Stimulated activated CD8-positive, alpha-beta memory T cell treated with anti-CD3 and anti-CD28 coated beads, Interleukin-12 subunit alpha, Interleukin-12 subunit beta, amount 100 ng/mL, for 4 hours (primary cell): ENCODE results near the gene ANAPC15.

ENCODE experiments used
- DNase-seq: peaks from one replicate; pipeline ENCODE4 v3.0.0-alpha.2; 2020; ENCODE audit warnings: low read depth

ANAPC15 gene

DNA sequence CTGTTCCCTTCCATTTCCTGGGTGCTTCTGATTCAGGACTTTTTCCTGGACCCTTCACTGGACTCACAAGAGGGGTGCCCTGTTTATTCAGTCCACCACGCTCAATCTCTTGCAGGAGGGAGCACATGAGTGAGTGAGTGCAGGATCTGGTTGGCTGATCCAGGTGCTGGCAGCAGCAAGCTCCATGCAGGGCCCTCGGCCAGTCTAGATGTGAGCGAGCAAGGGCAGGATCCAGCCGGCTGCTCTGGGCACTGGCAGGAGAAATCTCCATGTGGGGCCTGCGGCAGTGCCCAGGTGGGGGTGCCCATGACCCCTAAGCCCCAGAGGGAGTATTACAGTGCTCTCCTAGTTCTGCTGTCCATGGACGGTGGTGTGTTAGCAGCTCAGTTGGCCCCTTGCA is 11.6 kb upstream of the ANAPC15 start:
- no peak for DNase-seq

GRCh38 chr11:72123117-72123653 is 10.7 kb upstream of the ANAPC15 start:
- no peak for DNase-seq

- DNase-seq, result no peak
Observed at GRCh38 chr11:72122607-72123006, 10.1 kb upstream of the ANAPC15 start.

DNA sequence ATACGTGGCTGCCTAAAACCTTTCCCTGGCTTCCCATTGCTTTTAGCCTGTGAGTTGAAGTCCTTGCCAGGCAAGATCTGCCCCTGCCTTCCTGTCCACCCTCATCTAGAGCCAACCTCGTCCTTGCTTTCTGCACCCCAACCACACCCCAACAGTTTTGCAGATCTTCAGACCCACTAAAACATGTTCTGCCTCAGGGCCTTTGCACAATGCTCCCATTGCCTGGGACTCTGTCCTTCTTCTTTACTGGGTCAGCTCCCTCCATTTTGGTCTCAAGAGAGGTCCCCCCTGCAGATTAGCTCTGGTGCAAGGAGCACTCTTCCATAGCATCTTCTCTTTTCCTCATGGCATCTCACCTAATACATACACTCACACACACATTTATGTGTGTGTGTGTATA is 8.4 kb upstream of the ANAPC15 start:
- DNase-seq, result no peak

DNA sequence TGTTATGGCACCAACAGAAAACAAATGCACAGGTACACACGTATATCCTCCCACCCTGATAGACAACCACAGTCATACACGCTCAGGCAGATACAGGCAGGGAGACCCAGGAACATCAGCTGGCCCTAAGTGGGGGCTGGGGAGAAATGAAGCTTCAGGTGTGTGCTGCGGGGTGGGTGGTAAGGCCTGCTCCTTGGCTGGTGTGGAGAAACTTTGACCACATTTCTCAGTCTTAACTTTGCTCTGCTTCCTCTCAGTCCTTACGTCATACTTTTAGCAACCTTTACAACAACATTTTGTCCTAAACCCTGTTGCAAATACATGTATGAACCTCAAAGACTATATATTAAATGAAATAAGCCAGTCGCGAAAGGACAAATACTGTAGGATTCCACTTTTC is 6.7 kb upstream of the ANAPC15 start:
- DNase-seq, result no peak

- no peak for DNase-seq
Observed at GRCh38 chr11:72116019-72116755, 3.7 kb upstream of the ANAPC15 start.

DNA sequence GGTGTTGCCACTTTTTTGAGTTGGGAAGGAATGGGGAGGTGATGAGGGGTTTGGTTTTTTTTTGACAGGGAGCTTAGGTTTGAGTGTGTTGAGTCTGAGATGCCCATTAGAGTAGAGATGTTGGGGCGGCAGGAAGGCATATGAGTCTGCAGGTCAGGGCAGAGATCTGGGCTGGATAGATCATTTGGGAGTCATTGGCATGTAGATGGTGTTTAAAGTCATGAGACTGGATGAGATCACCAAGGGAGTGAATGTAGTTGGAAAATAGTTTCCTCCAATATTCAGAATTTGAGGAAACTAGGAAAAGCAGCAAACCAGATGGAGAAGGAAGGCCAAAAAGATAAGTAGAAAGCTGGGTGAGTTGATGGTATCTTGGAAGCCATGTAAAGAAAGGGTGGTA is 2.1 kb upstream of the ANAPC15 start:
- DNase-seq, result no peak

- no peak for DNase-seq
Observed at GRCh38 chr11:72112978-72113808, 698 bp upstream of the ANAPC15 start.

- DNase-seq, result no peak
Observed at GRCh38 chr11:72111300-72112142, 974 bp downstream of the ANAPC15 start.

DNA sequence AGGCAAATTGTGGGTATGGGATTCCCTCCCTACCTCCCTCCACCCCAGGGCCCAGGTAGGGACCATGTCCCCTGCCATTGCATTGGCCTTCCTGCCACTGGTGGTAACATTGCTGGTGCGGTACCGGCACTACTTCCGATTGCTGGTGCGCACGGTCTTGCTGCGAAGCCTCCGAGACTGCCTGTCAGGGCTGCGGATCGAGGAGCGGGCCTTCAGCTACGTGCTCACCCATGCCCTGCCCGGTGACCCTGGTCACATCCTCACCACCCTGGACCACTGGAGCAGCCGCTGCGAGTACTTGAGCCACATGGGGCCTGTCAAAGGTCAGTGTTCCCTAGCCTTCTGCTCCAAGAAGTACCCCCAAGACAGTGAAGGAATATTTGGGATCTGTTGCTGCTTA is 6.6 kb downstream of the ANAPC15 start, which contains the start of gene TOMT:
TSS of gene TOMT (plus strand) at position 37 of the 400 bp plus-strand sequence. CDS start at position 65, 28 bp downstream.
- no peak for DNase-seq

DNA sequence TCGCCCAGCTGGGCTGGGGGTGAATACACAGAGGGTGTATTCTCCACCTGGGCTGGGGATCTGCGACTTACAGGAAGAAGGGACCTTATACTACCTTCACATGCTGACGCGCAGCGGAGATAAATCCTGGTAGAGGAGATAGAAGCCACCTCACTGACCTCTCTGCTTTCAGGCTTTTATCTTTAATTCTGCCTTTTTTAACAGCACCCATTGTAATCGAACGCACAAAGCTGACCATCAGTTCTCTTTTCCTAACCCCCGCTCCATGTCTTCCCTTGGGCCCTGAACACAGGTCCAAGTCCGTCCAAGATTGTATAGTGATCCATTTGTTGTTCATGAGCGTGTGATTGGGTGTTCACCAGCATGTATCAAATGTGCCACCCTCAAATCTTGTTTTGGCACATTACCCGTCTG is 8.7 kb downstream of the ANAPC15 start:
- DNase-seq, result no peak

- DNase-seq, result peak; percentile 94
Observed at GRCh38 chr11:72102946-72103753, 9.3 kb downstream of the ANAPC15 start, which contains the start of gene LAMTOR1. Gene LAMTOR1, minus strand, starts transcription at chr11:72103297. Its CDS starts 73 bp downstream, at chr11:72103224.

- DNase-seq, result no peak
Observed at GRCh38 chr11:72102631-72102945, 9.9 kb downstream of the ANAPC15 start.

GRCh38 chr11:72102162-72102561 is 10.3 kb downstream of the ANAPC15 start:
- DNase-seq, result no peak

GRCh38 chr11:72100462-72100861 is 12.0 kb downstream of the ANAPC15 start:
- no peak for DNase-seq

DNA sequence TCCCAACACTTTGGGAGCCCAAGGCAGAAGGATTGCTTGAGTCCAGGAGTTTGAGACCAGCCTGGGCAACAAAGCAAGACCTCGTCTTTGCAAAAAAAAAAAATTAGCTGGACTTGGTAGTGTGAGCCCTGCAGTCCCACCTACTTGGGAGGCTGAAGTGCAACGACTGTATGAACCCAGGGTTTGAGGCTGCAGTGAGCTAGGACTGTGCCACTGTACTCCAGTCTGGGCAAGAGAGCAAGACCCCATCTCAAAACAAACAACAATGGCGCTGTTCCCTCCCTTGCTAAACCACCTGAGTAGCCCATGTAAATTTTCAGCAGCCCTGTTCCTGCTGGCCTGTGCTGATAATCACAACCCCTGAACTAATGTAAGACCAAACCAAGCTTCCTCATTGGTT is 12.5 kb downstream of the ANAPC15 start:
- no peak for DNase-seq

DNA sequence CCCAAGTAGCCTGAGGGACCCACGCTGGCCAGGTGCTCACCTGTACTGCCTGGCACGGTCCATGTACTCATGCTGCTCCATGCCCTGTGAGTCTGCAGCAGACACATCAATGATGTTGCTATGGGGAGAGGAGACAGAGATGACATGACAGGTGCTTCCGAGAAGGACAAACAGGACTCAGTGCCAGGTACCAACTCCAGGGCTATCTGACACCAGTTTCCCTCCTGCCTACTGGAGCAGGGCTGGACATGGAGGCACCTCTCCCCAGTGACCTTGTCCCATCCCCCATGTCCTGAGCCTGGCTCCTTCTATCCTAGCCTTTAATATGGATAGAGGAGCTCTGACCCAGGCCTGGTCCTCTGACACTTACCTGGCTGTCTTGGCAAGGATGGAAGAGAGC is 13.8 kb downstream of the ANAPC15 start:
- DNase-seq, result no peak

- DNase-seq, result peak; percentile 28
Observed at GRCh38 chr11:72091292-72091691, 21.2 kb downstream of the ANAPC15 start.

- DNase-seq, result no peak
Observed at GRCh38 chr11:72088076-72088808, 24.3 kb downstream of the ANAPC15 start.

GRCh38 chr11:72085621-72086351 is 26.7 kb downstream of the ANAPC15 start:
- no peak for DNase-seq
